Right lobe of liver (tissue), 4 donors: ENCODE measurements around the gene TAMM41.

Source experiments
- CTCF ChIP-seq, 4 donors: fragments of 200-600 bp in 3 of 4; fragments of 450-650 bp in 1 of 4; IDR thresholded peaks; one replicate each; pipeline versions ENCODE4 v1.5.1 to v1.8.0; 2016 to 2022; ENCODE audit warnings: antibody characterized with exemption in 4 of 4, mild to moderate bottlenecking in 2 of 4
- POLR2A ChIP-seq: fragments of 450-650 bp; IDR thresholded peaks from one replicate; pipeline ENCODE4 v1.6.1; 2017; ENCODE audit warnings: antibody characterized with exemption, mild to moderate bottlenecking
- donor health status: DM: no; HTN: no; CAD: no.
- donor health status: DM: no; HTN: no; CAD: no.
- donor health status: DM: no; HTN: yes; CAD: no.

DNA sequence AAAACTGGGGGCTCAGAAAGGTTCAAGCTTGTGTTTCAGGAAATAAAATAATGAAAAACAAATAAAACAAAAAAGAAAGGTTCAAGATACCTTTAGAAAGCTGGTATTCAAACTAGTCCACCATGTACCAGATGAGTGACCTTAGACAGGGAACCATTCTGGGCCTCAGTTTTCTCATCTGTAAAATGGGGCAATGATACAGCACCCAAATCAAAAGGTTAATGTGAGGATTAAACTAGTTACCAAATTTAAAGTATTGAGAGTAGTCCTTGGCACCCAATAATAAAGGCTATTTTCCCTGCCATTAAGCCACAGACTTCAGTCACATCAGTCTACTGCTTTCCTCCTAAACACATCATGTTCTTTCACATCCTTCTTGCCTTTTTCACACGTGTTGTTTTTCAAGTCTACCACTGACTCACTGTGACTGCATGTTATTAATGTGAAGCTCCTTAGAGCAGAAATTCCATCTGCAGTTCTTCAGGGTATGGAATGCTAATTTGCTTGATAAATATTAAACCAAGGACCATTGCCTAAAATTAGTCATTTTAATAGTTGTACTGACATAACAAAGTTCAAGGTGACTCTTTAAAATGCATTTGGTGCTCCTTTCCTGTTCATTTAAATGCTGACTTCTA lies 19.9 kb downstream of the TAMM41 start:
- TF ChIP-seq CTCF (IDR thresholded peaks at IDR 0.05): no peak
- TF ChIP-seq POLR2A: no peak
